ENCODE measurements around the gene ZNF275. TPM values are rescaled to one million over a fixed set of nuclear protein-coding genes. Genes with fewer than 3 reads are reported as not detected.
"Not testable (repeated sequence)": the region's sequence is repeated elsewhere in the genome, so short reads cannot be mapped to it uniquely, and the experiment has no call there.

ZNF275 gene
- total RNA-seq, 2 donors from 2014 or later, result 5.2 to 6.2 TPM

DNA sequence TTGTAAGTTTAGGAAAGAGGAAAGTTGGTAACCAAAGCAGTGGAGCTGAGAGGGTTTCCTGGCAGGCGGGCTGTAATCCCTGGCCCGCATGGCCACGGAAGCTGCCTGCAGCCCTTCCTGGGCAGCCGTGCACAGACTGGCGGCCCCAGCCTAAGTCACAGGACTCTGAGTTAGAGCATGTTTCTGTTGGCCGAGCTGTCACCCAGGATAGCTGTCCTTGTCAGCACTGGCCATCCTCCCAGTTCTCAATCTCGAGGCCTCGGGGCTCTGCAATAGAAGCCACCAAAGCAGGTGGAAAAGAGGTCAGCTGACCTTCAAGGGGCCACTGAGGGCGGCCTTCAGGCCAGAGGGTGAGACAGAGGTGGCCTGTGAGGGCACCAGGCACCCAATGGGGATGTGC lies 46.7 kb downstream of the ZNF275 start:
- DNase-seq (no peak), ATAC-seq (no peak)
- intact Hi-C loops (cut with DNase I, micrococcal nuclease), result no loop called here

DNA sequence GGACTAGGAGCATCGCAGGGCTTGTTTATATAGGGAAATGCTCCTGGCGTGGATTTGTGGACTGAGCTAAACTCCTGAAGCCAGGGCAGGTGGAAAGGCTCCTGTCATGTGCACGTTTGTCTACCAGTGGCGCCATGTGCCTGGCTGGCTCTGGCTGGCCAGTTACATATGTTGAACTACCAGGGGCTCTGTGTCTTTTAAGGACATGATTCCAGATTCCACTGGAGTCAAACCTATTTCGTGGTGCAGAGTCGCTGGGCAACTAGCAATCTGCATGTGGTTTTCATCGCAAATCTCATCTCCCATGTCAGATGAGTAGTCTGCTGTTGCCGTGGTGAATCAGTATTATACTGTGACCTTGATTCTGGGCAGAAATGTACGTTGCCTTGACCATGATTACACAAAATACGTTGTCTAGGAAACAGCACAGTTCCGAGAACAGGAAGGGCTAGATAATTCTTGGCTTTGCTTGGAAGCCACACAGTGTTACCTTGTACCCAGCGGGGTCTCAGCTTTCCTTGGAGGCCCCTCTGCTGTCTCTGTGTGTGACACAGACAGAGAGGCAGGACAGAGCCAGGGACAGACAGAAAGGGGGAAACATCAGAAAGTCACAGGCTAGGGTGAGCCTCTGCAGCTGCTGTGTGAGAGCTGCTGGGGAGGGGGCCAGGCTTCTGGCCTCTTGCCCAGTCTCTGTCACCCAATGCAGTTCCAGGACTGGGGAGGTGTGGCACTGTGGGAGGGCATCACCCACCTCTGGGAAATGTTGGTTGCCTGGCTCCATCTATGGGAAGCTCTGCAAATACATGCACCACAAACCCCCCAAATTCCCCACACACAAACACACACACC lies 48.0 kb downstream of the ZNF275 start:
- intact Hi-C loops (cut with DNase I, micrococcal nuclease), result no loop called here
- ATAC-seq (no peak), DNase-seq (no peak)

DNA sequence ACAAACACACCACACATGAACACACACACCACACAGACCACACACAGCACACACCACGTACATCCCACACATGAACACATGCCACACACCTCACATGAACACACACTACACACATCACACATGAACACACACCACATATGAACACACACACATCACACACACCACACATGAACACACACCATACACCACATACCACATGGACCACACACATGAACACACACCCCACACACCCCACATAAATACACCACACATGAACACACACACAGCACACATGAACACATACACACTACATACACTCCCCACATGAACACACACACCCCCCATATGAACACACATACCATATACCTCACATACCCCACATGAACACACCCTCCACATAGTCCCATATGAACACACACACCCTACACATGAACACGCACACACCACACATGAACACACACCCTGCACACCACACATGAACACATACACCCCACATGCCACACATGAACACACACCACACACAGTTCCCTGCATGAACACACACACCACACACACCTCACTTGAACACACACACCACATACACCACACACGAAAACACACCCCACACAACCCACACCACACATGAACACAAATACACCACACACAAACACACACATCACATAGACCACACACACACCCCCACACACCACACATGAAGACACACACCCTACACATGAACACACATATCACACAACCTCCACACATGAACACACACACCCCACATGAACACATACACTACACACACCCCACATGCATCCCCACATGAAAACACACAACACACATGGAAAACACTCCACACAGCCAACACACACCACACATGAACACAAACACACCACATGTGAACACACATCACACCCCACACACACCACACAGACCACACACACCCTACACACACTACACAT lies 48.9 kb downstream of the ZNF275 start:
- ATAC-seq (no peak), DNase-seq (no peak)
- intact Hi-C loops (cut with DNase I, micrococcal nuclease), result no loop called here

DNA sequence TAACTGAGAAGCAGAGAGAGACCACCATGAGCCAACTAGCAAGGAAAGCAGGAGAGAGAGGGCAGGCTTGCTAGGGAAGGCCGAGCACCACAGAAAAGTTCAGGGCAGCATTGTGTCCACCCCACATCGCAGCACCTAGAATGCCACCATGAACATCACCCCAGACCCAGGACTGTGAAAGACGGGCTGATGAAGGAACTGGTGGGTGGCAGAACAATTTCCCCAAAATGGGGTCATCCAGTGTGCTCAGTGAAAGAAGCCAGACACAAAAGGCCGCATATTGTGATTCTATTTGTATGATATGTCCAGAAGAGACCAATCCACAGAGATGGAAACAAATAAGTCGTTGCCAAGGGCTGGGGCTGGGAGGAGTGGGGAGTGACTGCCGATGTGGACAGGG lies 50.4 kb downstream of the ZNF275 start:
- ATAC-seq (no peak), DNase-seq (no peak)
- intact Hi-C loops (cut with DNase I, micrococcal nuclease), result no loop called here

DNA sequence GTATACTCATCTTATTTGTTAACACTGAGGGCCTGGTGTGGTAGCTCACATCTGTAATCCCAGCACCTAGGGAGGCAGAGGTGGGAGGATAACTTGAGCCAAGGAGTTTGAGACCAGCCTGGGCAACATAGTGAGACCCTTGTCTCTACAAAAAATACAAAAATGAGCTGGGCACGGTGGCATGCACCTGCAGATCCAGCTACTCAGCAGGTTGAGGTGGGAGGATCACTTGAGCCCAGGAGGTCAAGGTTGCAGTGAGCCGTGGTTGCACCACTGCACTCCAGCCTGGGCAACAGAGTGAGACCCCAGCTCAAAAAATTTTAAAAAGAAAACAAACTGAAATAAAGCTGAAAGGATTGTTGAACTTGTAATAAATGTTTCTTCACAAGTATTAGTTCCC lies 51.0 kb downstream of the ZNF275 start:
- intact Hi-C loops (cut with DNase I, micrococcal nuclease); DNase-seq; ATAC-seq: not testable (repeated sequence)

DNA sequence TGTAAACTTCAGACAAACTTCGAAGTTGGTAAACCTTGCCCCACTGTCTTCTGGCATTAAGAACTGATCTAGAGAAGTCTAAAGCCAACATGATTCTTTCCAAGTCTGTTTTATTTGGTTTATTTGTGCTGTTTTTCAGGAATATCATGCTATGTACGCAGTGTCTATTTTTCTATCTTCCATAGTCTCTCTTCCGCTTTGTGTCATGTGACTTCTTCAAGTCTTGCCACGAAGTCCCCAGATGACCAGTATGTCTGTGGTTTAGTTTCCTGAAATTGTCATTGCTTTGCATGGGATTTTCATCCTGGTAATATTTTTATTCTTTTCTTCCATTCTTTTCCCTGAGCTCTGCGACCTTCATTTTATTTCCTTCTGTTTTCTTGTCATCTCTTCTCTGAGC lies 52.1 kb downstream of the ZNF275 start:
- intact Hi-C loops (cut with DNase I, micrococcal nuclease), result no loop called here
- ATAC-seq, result no peak

DNA sequence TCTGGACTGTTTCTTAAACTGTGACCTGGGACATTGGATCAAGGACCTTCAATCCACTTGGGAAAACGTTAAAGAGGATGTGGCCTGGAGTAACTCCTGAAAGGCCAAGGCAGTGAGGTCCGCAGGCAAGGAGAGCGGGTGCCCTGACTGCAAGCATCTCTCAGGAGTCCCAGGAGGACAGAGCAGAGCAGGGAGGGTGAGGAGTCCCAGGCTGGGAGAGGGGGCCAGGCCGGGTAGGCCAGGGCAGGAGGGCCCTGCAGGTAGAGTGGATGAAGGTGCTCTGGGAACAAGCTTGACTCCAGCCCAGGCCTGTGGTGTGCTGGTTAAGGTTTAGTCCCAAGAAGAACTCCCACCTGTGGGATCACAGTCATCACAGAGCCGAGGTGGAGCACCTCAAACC lies 53.4 kb downstream of the ZNF275 start:
- intact Hi-C loops (cut with DNase I, micrococcal nuclease), result no loop called here
- ATAC-seq (no peak), DNase-seq (no peak)

More for the DNA sequence above, 52.1 kb downstream of the ZNF275 start:
- DNase-seq, result no peak

DNA sequence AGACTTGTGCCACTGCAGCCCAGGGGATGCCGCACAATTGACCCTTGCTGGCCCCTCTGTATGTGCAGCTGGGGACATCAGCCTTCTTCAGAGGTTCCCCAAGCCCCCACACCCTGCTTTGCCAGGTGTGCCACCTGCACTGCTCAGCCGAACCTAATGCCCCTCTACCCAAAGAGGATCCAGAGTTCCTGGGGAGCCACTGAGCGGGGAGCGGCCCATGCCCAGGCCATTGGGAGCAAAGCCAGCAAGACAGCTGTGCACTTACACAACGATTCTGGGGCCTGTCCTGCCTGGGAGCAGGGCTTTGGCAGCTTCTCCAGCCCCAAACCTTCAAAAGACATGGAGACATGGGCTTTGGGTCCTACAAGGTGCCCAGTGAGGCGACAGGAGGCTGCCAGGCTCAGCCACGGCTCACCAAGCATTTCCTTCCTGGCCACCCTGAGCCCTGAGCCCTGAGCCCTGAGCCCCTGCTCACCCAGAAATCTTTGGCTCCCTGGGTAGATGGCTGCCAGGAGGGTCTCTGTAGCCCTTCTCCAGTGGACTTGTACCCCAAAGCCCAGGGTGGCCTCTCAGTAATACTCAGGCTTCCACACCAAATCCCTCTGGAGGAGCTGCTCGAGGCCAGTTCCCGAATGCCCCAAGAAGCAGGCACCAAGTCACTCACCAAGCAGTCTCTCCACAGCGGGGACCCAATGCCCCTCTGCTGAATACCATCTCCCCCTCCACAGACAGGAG lies 54.2 kb downstream of the ZNF275 start:
- intact Hi-C loops (cut with DNase I, micrococcal nuclease), result no loop called here
- DNase-seq (no peak), ATAC-seq (no peak)

DNA sequence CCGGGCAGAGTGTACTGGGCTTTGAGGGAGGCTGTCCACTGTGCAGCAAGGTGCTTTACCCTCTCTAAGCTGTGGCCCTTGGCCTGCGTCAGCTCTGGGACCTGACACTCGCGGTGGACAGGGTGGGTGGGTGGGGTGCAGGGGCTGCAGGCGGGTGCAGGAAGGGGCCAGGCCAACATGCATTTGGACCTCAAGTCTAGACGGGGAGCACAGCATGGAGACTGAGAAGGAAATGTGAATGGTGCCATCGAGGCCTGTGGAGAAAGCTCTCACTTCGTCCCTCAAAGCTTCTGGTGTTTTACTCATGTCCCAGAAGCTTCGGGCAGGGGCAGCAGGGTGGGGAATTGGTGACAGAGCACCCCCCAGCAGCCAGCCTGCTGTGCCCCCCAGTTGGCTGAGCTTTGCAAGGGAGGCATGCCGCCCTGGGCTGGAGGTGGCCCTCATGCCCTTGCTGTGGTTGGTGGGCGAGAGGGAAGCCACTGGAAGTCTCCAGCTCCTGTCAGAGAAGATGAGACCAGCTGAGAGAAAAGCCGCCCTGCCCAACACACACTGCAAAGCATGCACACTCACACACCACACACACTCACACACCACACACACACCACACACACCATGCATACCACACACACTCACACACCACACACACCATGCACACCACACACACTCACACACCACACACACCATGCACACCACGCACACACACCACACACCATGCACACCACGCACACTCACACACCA lies 54.9 kb downstream of the ZNF275 start:
- intact Hi-C loops (cut with DNase I, micrococcal nuclease), result no loop called here
- DNase-seq (no peak), ATAC-seq (no peak)

DNA sequence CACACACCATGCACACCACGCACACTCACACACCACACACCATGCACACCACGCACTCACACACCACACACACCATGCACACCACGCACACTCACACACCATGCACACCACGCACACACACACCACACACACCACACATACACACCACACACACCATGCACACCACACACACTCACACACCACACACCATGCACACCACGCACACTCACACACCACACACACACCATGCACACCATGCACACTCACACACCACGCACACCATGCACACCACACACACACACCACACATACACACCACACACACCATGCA lies 55.5 kb downstream of the ZNF275 start:
- DNase-seq; ATAC-seq; intact Hi-C loops (cut with DNase I, micrococcal nuclease): not testable (repeated sequence)

DNA sequence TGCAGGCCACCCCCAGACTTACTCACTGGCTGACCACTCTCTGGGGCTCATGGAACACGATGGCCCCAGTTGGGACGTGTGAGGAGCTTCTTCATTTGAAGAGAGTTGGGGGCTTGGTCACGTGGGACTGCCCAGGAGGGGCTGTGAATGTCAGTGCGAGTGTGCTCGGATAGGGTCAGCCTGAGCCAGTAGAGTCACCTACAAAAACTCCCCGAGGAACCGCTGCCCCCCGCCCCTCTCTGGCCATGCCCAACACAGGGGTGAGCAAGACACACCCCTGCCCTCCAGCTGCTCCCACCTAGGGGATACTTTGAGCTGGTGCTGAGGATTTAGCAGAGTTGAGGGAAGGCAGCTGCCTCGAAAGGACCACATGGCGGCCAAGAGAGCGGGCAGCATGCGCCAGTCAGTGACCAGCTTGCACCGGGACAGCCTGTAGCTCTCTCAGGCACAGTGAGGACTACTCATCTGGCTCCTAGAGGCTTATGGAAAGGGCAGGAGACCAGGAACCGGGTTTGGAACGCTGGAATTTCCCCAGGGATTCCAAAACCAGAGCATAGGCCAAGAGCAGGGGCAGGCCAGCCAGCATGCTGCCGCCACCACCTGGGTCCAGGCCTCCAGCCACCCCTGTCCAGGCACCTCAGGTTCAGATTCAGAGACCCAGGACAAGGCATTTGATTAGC lies 58.8 kb downstream of the ZNF275 start:
- intact Hi-C loops (cut with DNase I, micrococcal nuclease), result no loop called here
- DNase-seq (no peak), ATAC-seq (no peak)

DNA sequence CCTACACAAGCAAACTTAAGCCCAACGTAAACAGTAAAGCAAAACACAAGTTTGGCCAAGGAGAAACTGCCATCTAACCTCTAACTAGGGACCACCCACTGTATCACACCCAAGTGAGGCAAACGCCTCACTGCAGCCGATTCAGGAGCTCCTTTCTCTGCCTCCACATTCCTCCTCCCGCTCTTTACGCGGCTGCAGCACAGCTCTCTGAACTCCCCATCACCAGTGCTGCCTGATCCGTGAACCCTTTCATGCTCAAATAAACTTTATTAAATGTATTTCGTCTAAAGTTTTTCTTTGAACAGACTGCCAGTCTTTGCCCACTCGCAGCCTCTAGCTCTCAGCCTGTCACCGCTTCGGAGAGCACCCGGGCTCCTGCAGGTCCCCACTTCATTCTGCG lies 60.7 kb downstream of the ZNF275 start:
- intact Hi-C loops (cut with DNase I, micrococcal nuclease), result no loop called here
- DNase-seq (no peak), ATAC-seq (no peak)

DNA sequence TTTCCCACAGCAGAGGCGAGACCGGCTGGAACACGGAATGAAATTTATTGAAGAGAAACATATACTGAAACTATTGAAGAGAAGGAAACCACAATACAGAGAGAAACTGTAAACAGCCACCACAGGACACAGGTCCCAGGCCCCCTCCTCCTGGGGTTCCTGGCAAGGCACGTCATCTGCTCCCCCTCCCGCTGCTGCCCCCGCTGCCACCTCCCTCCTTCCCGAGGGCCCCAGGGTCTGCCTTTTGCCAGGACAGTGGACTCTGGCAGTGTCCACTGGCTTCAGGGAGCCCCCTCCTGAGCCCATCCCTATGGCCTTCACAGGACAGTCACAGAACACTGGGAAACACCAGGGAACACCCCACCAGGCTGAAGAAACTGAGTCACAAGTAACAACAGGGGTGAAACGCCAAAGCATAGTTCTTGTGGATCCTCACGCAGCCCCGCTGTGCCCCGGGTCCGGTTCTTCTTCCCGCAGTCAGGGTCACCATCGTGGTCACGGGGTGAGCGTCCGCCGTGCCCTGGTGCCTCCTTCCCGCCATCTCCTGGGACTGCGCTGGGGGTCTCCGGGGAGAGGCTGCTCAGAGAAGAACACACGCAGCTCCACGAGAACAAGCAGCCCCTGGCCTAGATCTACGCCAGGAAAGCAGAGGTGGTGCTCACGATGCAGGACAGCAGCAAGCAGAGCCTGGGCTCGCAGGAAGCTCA lies 61.8 kb downstream of the ZNF275 start:
- intact Hi-C loops (cut with DNase I, micrococcal nuclease), result no loop called here
- DNase-seq (no peak), ATAC-seq (no peak)

DNA sequence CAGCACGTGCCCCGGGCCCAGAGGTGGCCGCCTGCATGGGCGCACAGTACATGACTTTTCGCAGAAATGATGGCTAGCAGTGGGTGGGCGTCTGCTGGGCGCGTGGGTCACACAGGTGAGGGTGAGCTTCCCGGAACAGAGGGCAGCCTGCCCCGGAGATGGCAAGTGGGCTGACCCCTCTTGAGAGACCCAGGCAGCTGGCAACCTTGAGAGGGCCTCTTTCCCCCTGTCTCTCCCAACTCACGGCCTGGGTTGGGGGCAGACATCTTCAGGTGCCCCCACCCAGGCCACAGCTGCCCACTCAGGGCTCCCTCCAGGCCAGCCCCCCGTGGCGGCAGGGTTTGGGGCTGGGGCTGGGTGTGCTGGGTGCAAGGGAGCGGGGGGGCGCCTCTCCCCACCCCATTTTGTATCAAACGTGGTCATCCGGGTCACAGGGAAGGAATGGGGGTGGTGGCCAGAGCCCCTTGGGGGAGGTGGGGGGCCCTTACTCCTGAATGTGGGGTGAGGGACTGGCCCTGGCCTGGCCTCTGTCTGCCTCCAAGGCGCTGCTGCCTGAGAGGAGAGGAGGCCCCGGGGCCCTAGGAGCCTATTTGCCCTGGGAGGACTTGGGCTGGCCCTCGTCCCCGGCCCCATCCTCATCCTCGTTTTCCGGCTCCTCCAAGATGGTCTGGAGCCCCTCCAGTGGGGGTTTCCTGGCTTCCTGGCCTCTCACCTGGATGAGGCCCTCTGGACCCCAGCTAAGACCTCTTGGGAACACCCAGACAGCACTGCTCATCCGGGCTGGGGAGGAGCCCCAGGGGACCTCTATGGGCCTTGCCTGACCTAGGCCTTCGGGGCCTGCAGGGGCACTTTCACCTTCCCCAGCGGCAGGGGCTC lies 62.6 kb downstream of the ZNF275 start:
- ATAC-seq, result no peak
- DNase-seq, result no peak

DNA sequence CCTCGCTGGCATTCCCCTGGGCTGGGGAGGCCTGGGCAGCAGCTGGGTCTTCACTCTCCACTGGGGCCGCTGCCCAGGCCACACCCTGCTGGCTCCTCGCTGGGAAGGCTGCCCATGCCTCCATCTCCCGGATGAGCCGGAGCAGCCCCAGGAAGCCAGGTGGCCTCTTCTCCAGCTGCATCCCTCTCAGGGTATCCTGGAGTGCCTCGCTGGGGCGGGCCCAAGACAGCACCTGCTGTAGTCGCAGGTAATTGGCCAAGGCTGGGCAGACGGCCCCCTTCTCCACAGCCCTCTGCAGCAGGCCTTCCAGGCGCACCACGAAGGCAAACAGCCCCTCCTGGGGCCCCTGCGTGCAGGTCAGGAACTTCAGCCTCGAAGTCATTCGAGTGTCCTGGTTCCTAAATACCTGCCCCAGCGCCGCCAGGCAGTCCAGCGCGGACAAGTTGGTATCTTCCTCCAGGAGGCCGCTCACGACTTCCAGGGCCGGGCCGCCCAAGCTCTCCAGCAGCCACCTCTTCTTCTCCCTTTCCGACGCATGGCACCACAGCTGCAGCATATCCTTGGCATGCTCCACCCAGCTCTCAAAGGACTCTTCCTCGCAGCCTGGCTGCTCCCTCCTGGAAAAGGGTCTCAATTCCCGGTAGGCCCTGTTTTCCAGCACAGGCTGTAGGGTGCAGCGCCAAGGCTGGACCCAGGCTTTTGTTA lies 63.5 kb downstream of the ZNF275 start:
- ATAC-seq (no peak), DNase-seq (no peak)
- intact Hi-C loops (cut with DNase I, micrococcal nuclease), result no loop called here

More for the DNA sequence above, 62.6 kb downstream of the ZNF275 start:
- intact Hi-C loops (cut with DNase I, micrococcal nuclease), result no loop called here

DNA sequence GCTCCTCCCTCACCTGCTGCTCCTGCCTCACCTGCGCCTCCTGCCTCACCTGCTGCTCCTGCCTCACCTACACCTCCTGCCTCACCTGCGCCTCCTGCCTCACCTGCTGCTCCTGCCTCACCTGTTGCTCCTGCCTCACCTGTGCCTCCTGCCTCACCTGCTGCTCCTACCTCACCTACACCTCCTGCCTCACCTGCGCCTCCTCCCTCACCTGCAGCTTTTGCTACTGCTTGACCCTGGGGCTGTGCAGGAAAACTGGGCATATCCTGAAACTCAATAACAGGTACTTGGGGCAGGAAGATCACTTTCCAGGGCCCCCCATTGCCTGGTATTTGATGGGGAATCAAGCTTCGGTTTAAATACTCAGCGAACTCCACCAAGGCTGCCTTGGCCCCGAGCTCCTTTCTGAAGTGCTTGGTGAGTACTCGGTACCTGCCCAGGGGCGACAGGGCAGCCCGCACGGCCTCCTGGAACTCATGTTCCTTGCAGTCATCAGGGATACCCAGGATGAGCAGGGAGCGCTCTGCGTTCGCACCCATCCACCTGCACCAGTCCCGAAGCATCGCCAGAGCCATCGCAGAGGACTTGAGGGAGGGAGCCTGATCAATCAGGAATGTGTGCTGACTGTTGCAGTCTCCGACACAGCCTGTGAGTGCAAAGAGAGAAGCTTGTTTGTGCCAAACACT lies 64.5 kb downstream of the ZNF275 start:
- ATAC-seq, result no peak
- intact Hi-C loops (cut with DNase I, micrococcal nuclease), result no loop called here

More for the DNA sequence above, 64.5 kb downstream of the ZNF275 start:
- no peak for DNase-seq

Data from left colon (tissue), 2 donors.